Measurements from ENCODE around the gene MEX3D.
A peak's percentile ranks its signal among the peaks of the same experiment; 100 is the strongest.

MEX3D gene

DNA sequence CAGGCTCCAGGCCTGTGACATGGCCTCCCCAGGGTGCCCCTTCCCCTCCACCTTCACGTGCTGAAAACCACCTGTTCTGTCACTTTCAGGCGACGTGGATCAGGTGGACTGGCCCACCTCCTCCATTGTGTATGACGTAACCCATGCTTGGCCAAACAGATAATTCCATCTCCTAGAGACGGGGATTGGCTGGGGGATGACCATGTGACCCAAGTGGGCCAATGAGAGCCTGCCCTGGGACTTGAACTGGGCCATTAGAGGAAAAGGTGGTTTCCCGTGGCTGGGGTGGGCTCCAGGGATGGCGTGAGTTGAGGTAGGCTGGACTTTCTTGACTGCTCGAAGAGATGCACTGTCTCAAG lies 51.8 kb downstream of the MEX3D start:
- no peak for DNase-seq

DNA sequence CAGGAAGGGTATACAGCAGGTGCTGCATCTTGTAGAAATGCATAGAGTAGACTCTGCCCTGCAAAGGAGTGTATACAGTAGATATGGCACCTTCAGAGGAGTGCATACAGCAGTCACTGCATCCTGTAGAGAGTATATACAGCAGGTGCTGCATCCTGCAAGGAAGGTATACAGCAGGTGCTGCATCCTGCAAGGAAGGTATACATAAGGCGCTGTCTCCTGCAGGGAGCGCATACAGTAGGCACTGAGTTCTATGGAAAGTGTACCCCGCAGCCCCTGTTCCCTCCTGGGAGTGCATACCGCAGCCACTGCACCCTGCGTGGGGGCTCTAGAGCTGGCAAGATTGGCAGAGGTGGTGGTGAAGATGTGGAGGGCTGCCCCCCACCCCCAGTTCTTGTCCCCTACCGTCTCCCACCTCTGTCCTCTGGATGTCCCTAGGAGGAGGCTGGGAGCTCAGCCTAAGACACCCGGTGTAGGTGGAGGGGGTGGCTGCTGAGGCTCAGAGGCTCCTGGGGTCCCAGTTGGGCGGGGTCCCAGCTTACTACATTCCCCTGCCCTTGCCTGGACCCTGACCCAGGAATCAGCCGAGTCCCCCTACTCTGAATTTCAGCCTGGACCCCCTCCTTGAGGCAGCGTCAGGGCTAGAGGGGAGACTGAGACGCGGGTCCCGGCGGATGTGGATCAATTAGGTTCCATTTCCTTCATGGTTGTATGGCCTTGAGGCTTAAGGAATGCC lies 53.0 kb downstream of the MEX3D start:
- DNase-seq = no peak

DNA sequence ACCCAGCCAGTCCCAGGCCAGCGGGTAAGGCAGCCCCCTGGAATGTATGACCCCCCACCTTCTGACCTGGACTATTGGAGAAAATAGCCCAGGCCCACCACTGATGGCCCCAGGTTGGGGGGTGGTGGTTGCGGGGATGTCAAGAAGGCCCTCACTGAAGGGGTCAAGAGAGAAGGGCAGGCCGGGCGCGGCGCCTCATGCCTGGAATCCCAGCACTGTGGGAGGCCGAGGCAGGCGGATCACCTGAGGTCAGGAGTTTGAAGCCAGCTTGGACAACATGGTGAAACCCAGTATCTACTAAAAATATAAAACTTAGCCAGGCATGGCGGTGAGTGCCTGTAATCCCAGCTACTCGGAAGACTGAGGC lies 53.8 kb downstream of the MEX3D start:
- no peak for DNase-seq

DNA sequence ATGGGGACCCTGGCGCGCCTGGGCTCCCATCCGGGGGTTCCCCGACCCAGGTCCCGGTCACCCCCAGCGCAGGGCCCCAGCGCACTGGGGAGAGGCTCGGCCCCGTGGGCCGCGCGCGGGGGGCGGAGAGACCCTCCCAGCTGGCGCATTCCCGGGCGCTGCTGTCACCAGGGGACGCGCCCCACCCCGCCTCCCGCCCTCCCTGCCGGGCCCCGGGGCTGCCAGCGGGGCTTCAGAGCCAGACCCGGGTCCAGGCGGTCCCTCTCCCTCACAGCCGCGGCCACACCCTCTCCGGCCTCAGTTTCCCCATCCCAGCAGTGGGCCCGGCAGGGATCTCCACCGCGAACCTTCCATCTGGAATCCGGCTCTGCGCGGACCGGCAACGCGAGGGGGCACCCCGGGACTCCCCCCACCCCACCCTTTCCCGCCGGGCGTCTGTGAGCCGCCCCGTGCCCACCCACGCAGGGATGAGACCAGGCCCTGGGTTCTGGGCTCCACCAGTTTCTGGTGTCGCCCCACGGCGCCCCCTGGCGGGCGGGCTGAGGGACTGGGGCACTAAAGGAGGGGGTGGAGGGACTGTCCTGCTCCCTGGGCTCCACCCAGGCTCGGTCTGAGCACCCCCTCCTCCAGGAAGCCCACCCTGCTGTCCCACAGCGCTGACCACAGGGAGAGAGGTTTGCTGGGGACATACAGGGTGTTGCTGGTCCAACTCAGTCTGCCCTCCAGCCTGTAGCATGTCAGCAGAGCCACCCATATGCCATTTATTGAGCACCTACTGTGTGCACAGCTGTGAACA lies 54.4 kb downstream of the MEX3D start:
- no peak for DNase-seq

DNA sequence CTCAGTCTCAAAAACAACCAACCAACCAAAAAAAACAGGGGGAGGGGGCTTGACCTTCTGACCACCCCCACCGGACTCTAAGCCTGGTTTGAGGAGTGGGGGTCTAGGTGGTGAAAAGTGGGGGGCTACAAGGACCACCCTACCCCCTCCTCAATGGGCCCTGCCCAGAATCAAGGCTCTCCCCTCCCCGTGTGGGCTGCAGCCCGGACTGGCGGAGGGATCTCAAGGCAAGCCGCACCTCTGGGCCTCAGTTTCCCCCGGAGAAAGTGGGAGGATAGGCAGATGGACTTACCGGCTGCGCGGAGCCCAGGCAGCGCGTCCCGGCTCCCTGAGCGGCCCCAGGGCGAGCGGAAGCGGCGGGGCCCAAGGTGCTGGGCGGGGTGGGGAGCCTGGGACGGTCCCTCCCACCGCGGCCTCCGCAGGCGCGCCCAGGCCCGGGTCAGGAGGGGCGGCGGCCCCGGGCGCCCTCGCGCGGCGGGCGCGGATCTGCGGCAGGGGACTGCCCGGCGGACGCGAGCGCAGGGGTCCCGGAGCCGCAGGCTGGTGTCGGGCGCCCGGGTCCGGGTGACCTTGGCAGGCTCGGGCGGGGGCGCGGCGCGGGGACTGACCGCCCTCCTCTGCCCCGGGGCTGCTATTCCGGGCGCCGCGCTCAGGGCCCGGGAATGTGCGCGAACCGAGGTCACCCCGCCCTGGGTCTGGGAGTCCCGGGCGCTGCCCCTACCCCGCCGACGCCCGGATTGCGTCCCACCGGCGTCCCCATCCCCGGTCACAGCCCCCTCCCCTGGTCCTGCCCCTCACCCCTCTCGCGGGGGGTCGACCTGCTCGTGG lies 55.2 kb downstream of the MEX3D start, which contains the start of gene ADAMTSL5:
TSS of gene ADAMTSL5 (minus strand) at position 349 of the 828 bp plus-strand sequence. CDS start 2,076 bp downstream, outside the sequence.
- no peak for DNase-seq

DNA sequence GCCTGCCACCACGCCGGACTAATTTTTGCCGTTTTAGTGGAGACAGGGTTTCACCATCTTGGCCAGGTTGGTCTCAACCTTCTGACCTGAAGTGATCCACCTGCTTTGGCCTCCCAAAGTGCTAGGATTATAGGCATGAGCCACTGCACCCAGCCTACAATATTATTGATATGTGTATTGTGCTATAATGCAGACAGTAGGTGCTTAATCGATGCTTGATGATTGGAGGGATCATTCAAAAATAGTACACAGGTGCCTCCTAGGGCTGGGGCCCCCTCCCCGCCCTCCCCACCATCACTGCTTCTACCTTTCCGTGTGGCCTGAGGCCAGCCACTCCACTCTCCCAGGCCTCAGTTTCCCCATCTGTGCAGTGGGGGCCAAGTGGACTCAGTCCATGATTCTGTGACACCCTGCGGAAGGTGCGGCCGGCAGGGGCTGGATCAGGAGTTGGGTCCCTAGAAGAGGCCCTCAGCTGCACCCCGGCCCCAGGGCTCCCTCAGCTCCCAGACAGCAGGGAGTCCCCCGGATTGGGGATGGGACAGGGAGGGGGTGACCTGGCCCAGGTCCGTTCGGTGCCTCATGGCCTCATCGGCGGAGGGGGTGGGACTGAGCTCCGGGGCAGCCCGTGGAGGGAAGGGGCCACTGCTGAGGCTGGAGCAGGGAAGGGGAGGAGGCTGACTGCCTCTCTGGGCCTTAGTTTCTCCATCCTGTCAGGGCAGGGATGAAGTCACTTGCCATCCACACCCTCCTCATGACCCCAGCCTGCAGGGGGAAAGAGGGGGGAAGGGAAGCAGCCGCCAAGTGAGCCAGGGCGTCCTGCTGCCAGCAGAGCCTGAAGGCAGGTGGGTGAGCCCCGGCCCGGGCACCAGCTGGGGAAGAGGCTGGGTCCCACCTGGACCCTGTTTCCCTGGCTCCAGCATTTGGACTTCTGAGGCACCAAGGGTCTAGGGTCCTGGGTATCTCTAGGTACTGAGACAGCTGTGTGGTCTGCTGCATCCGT lies 56.5 kb downstream of the MEX3D start:
- DNase-seq = no peak

DNA sequence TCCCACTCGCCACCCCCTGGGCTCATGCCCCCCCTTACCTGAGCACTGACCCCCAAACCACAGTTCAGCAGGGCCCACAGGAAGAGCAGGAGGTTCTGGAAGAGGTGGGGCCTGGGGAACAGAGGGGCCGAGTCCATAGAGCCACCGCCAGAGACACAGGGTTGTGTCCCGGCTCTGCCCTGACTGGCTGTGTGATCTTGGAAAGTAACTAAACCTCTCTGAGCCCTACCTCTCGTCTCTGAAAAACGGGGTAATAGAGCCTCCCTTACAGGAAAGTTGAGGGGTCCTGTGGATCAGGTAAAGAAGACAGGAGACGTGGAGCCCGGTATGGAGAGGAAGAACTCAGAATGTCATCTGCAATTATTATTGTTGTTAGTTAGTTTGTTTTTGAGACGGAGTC lies 57.3 kb downstream of the MEX3D start:
- DNase-seq = no peak

DNA sequence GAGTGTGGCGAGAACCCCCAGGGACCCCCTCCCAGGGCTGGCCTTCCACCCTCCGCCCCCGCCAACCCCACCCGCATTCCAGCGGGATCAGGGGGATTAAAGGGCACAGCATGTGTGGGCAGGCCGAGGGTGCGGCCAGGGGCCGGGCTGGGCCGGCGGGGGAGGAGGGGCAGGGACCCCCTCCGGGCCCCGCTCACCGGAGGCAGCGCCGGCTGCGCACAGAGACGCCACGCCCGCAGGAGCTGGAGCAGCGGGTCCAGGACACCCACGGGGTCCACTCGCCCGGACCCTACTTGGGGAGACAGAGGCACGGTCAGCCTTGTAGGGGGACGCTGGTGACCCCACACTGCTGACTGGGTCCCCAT lies 57.7 kb downstream of the MEX3D start:
- no peak for DNase-seq

DNA sequence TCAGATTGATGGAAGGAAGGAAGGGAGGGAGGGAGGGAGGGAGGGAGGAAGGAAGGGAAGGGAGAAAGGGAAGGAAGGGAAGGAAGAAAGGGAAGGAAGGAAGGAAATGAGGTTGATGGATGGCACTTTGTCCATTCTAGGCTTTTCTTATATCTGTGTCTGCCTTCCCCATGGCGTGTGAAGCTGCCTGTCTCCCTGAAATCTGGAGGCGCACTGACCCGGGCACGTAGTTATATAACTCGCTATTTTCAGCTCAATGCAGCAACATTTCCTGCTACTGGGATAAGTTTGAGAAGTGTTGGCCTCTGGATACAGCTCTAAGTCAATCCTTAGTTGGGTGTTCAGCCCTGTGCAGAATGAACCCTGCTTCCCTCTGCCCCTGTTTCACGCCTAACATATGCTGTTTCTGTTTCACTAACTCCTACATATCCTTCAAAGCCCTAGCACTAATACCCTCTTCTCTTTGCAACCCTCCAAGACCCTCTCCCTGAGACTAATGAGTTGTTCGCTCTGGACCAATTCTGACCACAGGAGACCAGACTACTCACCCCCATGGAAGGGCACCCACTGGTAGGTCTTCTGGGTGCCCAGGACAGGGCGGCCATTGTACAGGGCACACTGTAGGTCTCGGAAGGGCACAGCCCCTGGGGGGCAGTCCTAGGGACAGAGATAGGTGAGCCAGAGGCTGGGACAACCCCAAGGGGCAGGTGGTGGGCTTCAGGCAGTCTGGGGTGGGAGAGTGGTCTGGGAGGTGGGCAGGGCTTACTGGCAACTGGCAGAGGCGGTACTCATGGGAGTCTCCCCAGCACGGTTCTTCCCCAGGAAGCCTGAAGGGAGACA lies 58.3 kb downstream of the MEX3D start:
- DNase-seq = no peak

DNA sequence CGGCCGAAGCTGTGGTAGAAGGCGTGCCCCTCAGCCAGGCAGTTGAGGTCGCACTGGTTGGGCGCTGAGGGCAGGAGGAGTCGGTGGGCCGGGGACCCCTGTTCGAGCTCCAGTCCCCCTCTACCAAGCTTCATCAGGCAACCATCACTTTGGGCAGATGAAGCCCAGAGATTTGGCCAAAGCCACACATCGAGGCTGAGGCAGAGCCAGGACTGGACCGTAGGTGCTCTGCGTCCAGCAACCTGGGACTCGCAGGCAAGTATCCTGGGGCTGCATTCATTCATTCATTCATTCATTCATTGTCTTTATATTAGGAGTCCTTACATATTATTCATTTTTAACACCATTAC lies 59.6 kb downstream of the MEX3D start:
- DNase-seq = no peak

DNA sequence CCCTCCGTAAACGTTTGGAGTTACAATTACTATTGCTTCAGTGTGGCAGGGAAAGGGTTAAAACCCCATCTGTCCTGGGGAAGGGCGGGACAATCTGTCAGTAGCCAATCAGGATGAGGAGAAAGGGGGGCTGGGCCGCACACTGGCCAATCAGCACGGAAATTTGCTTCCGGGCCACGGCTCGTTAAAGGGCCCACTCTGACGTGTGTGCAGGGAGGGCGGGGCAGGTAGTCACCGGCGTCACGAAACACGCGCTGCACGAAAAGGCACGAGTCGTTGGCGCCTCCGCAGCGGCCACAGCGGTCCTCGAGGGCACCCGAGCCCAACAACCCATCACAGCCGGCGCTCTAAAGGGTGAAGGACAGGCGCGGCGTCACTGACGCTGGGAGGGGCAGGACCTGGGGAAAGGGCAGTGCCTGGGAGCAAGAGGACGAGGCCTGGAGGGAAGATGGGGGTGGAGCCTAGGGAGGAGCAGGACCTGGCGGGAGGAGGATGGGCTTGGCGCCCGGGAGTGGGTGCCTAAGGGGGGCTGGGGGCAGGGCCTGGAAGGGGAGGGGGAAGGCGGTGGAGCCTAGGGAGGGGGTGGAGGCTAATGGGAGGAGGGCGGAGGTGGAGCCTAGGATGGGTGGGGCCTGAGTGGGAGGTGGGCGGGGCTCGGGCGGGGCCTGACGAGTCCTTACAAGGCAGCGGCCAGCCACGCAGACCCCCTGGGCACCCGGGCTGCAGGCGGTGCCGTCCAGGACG lies 60.2 kb downstream of the MEX3D start:
- DNase-seq = peak; percentile 70 to 98 (median 90)

DNA sequence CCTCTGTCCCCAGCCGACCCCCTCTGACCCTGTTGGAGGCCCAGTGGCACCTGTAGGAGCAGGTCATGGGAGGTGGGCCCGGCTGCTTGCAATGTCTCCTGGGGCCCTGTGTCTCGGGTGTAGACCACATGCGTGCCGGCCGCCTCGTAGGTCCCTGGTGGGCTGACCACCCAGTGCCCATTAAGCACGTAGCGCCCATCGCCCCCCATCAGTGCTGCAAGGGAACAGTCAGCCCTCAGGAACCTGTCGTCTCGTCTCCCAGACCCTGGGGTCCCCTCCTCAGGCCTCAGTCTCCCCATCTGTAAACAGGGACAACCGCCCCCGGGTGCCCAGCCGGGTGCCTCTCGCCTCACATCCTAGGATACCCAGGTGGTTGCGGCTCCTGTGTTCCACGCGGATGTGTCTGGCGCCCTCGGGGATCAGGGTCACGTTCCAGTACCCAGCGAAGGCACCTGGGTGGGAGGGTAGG lies 60.9 kb downstream of the MEX3D start:
- DNase-seq = no peak

DNA sequence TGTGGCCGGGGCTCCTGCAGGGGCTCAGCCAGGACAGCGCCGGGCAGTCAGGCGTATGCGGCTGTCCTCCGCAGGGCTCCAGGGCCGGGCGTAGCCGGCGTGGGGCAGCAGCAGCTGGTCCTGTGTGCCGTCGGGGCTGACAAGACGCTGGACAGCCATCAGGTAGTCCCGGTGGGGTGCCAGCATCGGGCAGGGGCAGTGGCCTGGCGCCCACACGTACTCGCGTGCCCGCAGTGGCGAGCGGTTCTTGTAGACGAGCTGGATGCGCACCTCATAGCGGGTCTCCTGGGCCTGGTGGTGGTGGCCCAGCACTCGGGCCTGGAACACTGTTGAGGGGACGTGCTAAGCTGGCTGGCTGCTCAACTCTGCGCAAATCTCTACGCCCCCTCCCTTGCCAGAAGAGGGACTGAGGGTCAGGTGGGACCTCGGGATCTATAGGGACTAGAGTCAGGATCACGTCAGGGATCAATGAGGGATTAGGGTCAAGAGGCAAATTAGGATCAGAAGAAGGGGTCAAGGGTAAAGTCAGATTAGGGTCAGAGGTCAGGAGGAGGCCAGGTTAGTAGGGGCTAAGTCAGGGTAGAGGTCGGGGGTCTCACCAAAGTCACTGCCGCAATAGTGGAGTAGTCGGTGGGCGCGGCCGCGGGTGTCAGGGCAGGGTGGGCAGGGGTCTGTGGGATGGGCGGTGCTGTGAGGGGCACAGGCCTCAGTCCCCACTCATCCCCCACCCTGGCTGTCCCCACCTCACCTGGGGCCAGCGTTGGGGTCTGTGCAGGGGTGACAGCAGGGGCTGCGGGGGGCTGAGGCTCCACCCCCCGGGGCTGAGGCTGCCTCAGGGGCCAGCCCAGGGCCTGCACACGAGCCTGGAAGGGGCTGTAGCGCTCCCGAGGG lies 61.9 kb downstream of the MEX3D start:
- no peak for DNase-seq

DNA sequence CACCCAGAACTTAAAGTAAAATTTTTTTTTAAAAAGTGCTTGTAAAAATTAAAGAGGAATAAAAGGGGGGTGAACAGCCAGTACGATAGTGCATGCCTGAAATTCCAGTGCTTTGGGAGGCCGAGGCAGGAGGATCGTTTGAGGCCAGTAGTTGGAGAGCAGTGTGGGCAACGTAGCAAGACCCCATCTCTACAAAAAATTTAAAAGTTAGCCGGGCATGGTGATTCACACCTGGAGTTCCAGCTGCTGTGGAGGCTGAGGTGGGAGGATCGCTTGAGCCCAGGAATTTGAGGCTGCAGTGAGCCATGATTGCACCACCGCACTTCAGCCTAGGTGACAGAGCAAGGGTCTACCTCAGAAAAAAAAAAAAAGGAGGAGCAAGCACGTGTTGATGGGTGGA lies 63.1 kb downstream of the MEX3D start:
- no peak for DNase-seq
